GM18951 (cell line): Measurements from ENCODE around the gene PTPRN2.

Source experiments
- POLR2A ChIP-seq: IDR thresholded peaks from 4 replicates; pipeline ENCODE4 v1.6.1; 2011; ENCODE audit warnings: mild to moderate bottlenecking; ENCODE audit not compliant: insufficient read length, insufficient read depth; ENCODE audit errors: extremely low read depth
- in situ Hi-C: fragments of 300-500 bp; cut with MboI; formaldehyde crosslinking; loops from one replicate; pipeline ENCODE4 v1.12.0; 2022; ENCODE audit warnings: low sequenced_read_pairs, mixed read lengths, inconsistent platforms; ENCODE audit not compliant: unreplicated experiment

Gene PTPRN2

DNA sequence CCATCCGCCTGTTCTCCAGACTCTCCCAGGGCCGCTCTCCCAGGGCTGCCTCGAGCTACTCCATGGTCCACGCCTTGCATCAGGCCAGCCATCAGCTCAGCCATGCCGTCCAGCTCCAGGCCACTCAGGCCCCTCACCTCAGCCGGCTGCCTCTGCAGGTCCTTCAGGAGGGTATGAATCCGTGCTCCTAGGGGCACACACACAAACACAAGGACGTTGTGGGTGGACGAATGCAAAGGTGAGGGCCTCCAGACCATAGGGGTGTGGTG, 449.4 kb downstream of the PTPRN2 start:
- in situ Hi-C loops: no loop called here
- no peak for TF ChIP-seq POLR2A

DNA sequence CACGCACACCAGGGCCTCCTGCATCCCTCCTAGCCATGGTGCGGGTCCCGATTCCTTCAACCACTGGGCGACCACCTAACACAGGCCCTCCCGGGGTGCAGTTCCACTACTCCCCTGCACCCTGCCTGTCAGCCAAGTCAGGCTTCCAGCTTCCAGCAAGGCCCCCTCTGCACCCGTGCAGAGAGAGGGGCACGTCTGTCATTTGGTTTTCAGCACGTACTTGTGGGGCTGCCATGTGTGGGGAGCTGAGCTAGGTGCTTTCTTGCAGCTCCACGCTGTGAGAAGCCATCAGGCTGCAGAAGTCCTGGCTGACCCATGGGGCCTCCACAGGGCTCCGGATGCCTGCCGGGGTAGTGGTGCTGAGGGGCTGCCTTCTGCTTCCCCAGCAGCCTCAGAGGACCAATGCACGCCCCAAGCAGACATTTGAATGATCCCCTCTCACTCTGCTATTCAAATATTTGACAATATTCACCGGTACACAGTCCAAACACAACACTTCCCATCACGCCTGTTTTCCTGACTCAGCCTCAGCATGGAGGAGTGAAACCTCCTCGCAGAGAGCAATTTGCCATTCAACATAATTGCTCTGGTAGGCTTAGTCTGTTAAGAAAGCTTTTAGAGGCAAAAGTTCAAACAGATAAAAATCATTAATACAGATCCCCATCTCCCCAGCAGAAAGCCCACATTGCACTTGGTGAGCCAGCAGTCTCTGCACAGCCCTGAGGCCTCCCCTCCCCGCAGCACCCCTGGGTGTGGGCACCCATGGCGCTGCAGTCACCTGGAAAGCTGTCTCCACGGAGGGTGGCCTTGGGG, 449.9 kb downstream of the PTPRN2 start:
- in situ Hi-C loops: no loop called here
- no peak for TF ChIP-seq POLR2A

DNA sequence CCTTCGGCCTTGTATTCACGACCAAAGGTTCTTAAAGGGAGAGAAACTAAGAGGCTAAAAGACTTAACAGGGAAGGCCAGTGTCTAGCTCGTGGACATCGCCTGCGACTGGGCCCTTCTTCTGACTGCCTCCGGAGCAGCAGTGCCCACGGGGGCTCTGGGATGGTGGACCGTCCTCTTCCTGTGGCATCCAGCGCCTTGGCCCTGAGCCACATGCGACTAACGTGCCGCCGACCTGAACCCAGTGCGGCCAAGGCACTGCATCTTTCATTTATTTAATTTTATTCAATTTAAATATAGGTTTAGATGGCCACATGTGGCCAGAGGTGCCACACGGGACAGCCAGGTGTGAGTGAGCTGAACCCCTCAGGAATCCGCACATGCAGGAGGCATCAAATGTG, 451.7 kb downstream of the PTPRN2 start:
- TF ChIP-seq POLR2A: no peak
- in situ Hi-C loops: no loop called here

DNA sequence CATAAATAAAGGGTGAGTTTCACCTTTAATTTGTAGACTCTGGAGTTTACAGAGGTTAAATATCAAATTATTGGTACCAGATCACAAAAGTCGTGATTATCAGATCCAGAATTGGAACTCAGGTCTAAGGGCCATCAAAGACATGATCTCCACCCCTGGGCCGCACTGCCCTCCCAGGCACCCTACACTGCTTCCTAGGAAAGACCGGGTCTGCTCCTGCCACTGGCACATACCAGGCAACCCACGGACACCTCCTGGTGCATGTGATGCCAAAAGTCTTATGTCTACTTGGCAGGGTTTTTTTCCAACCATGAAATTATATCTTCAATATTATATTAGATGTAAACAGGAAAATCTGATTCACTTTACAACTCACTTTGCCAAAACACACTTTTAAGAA, 452.8 kb downstream of the PTPRN2 start:
- TF ChIP-seq POLR2A: no peak
- in situ Hi-C loops: no loop called here

DNA sequence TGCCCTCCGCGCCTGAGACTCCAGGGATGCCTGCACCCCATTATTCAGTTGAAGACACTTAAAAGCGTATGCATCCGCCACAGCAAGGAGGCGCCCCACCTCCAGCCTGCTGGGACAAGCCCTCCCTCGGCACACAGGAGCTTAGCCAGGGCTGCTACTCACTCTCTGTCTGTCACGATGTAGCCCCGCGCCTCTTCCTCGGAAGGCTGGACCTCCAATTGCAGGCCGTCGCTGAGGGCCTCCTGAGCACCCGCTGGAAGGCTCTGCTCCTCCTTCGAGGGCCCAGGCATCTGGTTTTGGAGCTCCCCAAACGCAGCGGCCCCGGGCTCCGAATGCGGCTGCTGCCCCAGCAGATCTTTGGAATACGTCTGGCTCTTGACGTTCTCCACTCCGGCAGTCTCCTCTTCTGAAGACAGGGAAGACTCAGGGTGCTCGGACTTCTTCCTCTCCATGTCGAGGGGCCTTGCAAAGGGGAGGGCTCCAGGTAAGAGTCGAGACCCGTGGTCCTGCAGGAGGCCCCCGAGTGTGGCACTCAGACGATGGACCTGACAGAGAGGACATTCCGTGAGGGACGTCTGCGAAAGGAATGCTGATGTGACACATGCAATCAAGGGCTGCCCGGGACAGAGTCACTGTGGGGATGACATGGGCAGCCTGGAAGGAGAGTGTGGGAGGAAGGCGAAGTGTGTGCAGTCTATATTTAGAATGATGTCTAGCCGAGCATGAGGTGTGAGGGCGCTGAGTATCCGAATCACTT, 453.9 kb downstream of the PTPRN2 start:
- in situ Hi-C loops: no loop called here
- TF ChIP-seq POLR2A: no peak

DNA sequence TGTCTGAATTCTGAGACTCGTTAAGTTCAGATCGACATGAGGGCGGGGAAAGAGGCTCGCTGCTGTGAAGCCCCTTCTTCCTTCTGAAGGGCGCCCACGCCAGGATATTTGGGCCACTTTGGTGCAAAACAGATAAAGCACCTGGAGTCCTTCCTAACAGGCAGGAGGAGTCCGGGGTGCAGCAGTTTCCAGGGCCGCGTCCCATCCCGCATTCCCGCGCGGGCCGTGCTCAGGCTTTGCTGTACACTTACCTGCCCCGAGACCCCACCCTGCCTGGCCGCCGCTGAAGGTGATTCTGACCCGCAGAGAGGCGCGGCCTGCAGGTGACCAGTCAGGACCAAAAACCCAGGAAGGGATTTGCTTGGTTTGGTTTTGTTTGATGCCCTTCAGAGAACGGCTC, 454.6 kb downstream of the PTPRN2 start:
- in situ Hi-C loops: no loop called here
- TF ChIP-seq POLR2A: no peak

DNA sequence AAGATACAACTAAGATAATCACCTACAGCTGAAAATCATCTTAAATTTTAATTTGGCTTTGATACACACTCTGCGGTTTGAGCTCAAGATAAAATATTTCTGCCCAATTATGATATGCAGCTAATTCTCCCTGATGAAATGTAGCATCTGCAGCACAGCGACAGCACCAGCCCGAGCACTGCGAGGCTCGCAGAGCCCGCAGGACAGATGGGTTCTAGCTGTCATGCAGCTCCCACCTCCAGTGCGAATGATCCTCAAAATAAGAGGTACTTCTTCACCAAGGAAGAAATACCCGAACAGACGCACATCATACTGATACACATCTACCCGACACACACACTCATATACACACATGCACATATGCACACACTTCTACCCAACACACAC, 457.6 kb downstream of the PTPRN2 start:
- in situ Hi-C loops: no loop called here

DNA sequence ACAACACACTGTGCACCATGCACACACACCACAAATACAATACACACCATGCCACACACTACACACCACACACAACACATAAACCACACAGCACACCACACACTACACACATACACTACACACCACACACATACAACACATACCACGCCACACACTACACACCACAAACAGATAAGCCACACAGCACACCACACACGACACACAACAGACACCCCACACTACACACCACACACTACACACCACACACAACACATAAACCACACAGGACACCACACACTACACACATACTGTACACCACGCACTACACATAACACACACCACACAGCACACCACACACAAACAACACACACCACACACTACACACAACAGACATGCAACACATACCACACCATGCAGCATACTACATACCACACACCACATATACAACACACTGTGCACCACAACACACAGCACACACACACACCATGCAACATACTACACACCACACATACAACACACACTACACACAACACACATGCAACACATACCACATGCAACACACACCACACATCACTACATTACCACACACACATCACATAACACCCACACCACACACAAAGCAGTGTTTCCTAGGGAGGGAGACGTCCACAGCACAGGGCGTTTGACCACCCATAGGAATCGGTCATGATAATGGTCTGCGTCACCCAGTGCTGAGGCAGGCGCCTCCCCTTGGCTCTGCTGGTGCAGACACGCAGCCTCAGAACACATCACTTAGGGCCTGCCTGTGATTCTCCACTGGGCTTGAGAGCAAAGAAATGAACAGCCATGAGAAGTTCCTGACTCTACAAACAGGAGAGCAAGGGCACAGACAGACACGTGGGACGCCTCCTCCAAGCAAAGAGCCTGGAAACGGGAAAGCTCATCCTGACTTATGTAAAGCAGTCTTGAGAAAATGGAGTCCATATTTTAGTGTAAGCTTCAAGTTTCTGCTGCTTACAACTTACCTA, 458.3 kb downstream of the PTPRN2 start:
- in situ Hi-C loops: no loop called here
- TF ChIP-seq POLR2A: no peak

More for the DNA sequence above, 457.6 kb downstream of the PTPRN2 start:
- no peak for TF ChIP-seq POLR2A

DNA sequence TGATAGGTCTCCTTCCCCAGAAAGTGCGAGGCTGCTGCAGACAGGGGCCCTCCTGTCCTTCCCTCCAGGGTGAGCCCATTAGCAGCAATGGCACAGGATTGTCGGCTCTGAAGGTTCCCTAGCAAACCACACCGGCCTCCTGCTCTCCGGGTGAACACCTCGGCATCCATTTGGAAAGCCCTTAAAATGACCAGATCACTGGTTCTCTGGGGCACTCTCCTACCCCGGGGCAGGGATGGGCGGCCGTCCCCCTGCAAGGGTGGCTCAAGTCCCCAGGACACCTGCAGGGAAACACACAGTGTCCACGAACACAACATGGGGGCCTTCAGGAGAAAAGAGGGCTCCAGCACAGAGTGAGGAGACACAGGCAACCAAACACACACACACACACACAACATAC, 459.1 kb downstream of the PTPRN2 start:
- no peak for TF ChIP-seq POLR2A
- in situ Hi-C loops: no loop called here

DNA sequence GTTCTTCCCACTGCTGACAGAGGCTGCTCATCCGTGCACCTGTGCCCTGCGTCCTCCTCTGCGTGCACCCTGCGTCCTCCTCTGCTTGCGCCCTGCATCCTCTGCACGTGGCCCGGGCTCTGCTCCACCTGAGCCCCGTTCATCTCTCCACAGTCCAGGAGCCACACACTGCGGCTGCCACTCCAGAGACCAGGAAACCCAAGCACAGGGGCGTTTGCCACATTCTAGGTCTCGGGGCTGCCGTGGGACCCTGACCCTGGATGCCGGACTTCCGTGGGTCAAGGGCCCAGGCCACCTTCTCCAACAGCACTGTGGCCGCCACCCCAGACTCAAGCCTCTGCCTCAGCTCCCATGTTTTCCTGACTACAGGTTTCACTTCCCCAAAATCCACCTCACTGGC, 460.4 kb downstream of the PTPRN2 start:
- in situ Hi-C loops: no loop called here
- no peak for TF ChIP-seq POLR2A

DNA sequence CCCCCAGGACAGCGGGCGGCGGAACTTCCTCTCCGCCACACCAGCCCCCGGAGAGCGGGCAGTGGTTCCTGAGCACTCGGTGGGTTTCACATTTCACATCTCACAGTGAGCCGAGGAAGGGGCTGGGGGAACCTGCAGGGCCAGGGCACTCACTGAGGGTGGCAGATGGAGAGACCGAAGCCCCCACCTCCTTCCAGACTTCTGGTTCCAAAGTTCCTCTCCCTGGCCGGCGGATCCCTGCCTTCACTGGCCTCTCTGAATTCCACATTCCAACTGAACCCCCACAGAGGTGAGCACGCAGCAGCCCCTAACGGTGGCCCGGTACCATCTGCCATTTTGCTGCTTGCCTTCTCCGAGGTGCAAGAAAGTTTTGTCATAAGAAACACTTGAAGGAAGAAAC, 461.0 kb downstream of the PTPRN2 start:
- in situ Hi-C loops: no loop called here
- TF ChIP-seq POLR2A: no peak

DNA sequence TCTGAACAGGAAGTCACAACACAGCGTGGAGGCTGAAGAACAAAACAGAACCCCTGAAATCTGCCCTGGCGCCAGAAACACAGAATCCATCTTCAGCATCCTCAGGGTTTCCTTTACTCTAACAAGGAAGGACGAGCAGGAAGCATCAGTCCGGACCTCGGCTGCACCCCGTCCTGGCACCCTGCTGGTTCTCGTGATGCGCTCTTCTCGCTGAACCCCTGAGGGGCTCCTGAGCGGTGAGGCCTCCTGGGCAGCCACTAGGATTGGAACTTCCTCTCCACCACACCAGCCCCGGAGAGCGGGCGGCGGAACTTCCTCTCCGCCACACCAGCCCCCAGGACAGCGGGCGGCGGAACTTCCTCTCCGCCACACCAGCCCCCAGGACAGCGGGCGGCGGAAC, 461.9 kb downstream of the PTPRN2 start:
- in situ Hi-C loops: no loop called here
- TF ChIP-seq POLR2A: no peak

DNA sequence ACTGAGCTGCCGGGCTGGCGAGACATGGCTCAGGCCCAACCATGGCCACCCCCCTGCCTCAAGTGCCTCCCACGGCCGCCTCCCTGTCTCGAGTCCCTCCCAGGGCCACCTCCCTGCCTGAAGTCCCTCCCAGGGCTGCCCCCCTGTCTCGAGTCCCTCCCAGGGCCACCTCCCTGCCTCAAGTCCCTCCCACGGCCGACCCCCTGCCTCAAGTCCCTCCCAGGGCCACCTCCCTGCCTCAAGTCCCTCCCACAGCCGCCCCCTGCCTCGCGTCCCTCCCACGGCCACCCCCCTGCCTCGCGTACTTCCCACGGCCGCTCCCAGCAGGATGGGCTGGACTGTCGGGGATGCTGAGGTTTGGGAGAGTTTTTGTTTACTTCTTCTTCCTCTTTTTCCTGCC, 462.5 kb downstream of the PTPRN2 start:
- TF ChIP-seq POLR2A: no peak
- in situ Hi-C loops: no loop called here
